ENCODE data around the gene PRRC1.

DNA sequence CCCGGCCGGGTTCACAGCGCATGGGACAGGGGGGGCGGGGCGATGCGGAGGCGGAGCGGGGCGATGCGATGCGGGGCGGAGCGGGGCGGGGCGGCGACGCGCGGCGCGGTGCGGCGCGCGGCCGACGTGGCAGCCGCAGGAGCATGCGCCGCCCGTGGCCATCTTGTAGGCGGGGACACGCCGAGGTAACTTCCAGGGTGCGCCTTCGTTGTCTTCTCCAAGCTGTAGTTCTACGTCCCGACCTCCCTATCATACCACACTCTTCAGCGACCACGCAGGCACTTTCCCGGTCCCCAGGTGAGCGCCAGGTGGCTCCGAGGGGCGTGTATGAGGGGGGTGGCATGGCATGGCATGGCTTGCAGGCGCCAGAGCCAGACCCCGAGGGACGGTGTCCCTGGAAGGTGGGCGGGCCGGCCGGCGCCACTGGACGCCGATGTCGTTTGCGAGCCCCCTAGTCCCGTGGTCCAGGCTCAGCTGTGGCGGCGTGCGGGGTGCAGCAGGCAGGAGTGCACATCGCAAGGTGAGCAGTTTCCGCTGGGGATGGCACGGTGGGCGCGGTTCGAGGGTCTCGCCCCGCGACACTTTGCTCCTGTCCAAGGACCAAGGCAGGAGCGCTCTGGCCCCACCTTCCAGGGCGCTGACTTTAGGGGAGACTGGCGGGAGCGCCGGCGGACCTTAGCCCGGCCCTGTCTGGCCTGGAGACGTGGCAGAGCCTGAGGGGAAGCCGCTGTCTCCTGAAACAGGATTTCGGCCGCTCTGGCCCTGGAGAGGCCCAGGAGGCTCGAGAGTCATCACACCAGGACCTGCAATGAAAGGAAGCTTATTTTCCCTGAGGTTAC lies at the start of gene PRRC1:
- TF ChIP-seq, protein P1, sequence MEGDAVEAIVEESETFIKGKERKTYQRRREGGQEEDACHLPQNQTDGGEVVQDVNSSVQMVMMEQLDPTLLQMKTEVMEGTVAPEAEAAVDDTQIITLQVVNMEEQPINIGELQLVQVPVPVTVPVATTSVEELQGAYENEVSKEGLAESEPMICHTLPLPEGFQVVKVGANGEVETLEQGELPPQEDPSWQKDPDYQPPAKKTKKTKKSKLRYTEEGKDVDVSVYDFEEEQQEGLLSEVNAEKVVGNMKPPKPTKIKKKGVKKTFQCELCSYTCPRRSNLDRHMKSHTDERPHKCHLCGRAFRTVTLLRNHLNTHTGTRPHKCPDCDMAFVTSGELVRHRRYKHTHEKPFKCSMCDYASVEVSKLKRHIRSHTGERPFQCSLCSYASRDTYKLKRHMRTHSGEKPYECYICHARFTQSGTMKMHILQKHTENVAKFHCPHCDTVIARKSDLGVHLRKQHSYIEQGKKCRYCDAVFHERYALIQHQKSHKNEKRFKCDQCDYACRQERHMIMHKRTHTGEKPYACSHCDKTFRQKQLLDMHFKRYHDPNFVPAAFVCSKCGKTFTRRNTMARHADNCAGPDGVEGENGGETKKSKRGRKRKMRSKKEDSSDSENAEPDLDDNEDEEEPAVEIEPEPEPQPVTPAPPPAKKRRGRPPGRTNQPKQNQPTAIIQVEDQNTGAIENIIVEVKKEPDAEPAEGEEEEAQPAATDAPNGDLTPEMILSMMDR (IDR thresholded peaks at IDR 0.05), result no peak
- TF ChIP-seq POLR2A (IDR thresholded peaks at IDR 0.05), result peak; percentile 59 to 85

Measured in adrenal gland (tissue), 5 donors.